ENCODE data around the gene CDH18. TPM values are rescaled to one million over a fixed set of nuclear protein-coding genes. Genes with fewer than 3 reads are reported as not detected.

Gene CDH18
- total RNA-seq, 1 experiment from 2014 or later: 7.0 TPM

DNA sequence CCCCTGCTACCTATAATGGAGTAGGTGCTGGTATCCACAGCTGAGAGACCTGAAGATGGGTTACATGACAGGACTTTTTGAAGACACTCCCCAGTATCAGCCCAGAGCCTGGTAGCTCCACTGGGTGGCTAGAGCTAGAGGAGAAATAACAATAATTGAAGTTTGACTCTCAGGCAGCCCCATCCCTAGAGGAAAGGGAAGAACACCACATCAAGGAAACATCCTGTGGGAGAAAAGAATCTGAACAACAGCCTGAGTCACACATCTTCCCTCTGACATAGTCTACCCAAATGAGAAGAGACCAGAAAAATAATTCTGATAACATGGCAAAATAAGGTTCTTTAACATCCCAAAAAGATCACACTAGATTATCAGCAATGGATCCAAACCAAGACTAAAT is 432.1 kb downstream of the CDH18 start:
- no peak for DNase-seq (ENCODE audit: low read depth, low spot score)
- no TSS peak for BruUV-seq (replicated peaks)
- H3K27ac ChIP-seq (ENCODE audit: low read length): no peak overlapping the region
- intact Hi-C loops (cut with micrococcal nuclease; ENCODE audit: unreplicated experiment): no loop called here
- H3K4me1 ChIP-seq (ENCODE audit: control insufficient read depth, insufficient read depth, low read length): no peaks in the 10 kb centered on the region
- ChIA-PET CTCF (no interaction called here), POLR2A (no interaction called here)
- in situ Hi-C loops (cut with HindIII; ENCODE audit: low pct_unique_long_range_greater_than_20kb, low sequenced_read_pairs): no loop called here
- no peaks in the 10 kb centered on the region for H3K36me3 ChIP-seq (ENCODE audit: control insufficient read depth, insufficient read depth, low read length)
- H3K27me3 ChIP-seq (ENCODE audit: control insufficient read depth, insufficient read depth, low read length): no peaks in the 10 kb centered on the region
- no peak overlapping the region for H3K4me3 ChIP-seq (ENCODE audit: low read depth in 2 of 2, low read length in 2 of 2)
- ATAC-seq: no peak
- no peaks in the 10 kb centered on the region for H3K9me3 ChIP-seq (ENCODE audit: control insufficient read depth, insufficient read depth, low read depth, low read length)
- no peak for TF ChIP-seq POLR2AphosphoS5 (IDR thresholded peaks at IDR 0.05; ENCODE audit: low read depth, low read length)
- TF ChIP-seq REST (IDR thresholded peaks at IDR 0.05; ENCODE audit: insufficient read depth in 1 of 2, low read depth in 2 of 2, low read length in 1 of 2): no peak
- TF ChIP-seq TCF7L2 (IDR thresholded peaks at IDR 0.05; ENCODE audit: low read depth, low read length): no peak
- no peak for TF ChIP-seq CTCF (IDR thresholded peaks at IDR 0.05)
- TF ChIP-seq SIN3A (IDR thresholded peaks at IDR 0.05; ENCODE audit: borderline replicate concordance, insufficient read depth, low read depth, low read length): no peak

DNA sequence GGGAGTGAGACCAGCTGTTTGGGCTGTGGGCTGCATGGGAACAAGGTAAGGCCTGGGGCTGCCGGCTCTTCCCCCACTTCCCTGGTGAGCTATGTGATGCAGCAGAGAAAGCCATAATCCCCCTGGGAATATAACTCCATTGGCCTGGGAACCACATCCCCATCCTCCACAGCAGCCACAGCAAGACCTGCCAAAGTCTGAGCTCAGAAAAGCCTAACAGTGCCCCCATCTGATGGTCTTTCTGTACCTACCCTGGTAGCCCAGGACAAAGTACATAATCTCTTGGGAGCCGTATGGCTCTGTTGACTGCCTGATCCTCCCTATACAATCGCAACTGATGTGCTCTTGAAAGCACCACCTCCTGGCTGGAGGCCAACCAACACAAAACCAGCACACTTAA is 432.6 kb downstream of the CDH18 start:
- no peak for DNase-seq (ENCODE audit: low read depth, low spot score)
- in situ Hi-C loops (cut with HindIII; ENCODE audit: low pct_unique_long_range_greater_than_20kb, low sequenced_read_pairs): no loop called here
- TF ChIP-seq REST (IDR thresholded peaks at IDR 0.05; ENCODE audit: insufficient read depth in 1 of 2, low read depth in 2 of 2, low read length in 1 of 2) (no peak), POLR2AphosphoS5 (IDR thresholded peaks at IDR 0.05; ENCODE audit: low read depth, low read length) (no peak), TCF7L2 (IDR thresholded peaks at IDR 0.05; ENCODE audit: low read depth, low read length) (no peak), CTCF (IDR thresholded peaks at IDR 0.05) (no peak), SIN3A (IDR thresholded peaks at IDR 0.05; ENCODE audit: borderline replicate concordance, insufficient read depth, low read depth, low read length) (no peak)
- Histone ChIP-seq H3K27ac (ENCODE audit: low read length) (no peak overlapping the region), H3K27me3 (ENCODE audit: control insufficient read depth, insufficient read depth, low read length) (no peaks in the 10 kb centered on the region), H3K36me3 (ENCODE audit: control insufficient read depth, insufficient read depth, low read length) (no peaks in the 10 kb centered on the region), H3K4me3 (ENCODE audit: low read depth in 2 of 2, low read length in 2 of 2) (no peak overlapping the region), H3K9me3 (ENCODE audit: control insufficient read depth, insufficient read depth, low read depth, low read length) (no peaks in the 10 kb centered on the region), H3K4me1 (ENCODE audit: control insufficient read depth, insufficient read depth, low read length) (no peaks in the 10 kb centered on the region)
- BruUV-seq (replicated peaks): no TSS peak
- ATAC-seq: no peak
- CTCF ChIA-PET: no interaction called here
- intact Hi-C loops (cut with micrococcal nuclease; ENCODE audit: unreplicated experiment): no loop called here
- POLR2A ChIA-PET: no interaction called here

All from Panc1 (cell line).